BJ (cell line): ENCODE results near the gene SELENOS. TPM values are rescaled to one million over a fixed set of nuclear protein-coding genes. Genes with fewer than 3 reads are reported as not detected.

Experiments
- CTCF ChIA-PET: fragments of 350-600 bp; formaldehyde crosslinking; extraction: SDS; loops from one replicate; lab custom pipeline; 2021; ENCODE audit warnings: antibody characterized with exemption, inconsistent platforms; lab: Yijun Ruan, JAX
- POLR2A ChIA-PET: fragments of 300-600 bp; sonication (Branson Sonifier 250); formaldehyde crosslinking; extraction: SDS; loops from one replicate; lab custom pipeline; 2021; ENCODE audit warnings: antibody characterized with exemption; lab: Charles Lee
- DNase-seq: peaks from one replicate; pipeline ENCODE4 v3.0.0-alpha.2; 2011; ENCODE audit warnings: low read depth
- H3K27me3 ChIP-seq: 2 replicates; pipeline ENCODE4 v1.6.0; 2011; ENCODE audit warnings: low read length; ENCODE audit not compliant: control insufficient read depth, insufficient read depth
- H3K36me3 ChIP-seq: 2 replicates; pipeline ENCODE4 v1.5.1; 2011; ENCODE audit warnings: low read length; ENCODE audit not compliant: control insufficient read depth, insufficient read depth
- H3K4me3 ChIP-seq: 2 replicates; pipeline ENCODE4 v1.5.1; 2011; ENCODE audit warnings: low read depth, mild to moderate bottlenecking, control low read depth, low read length
- polyA plus RNA-seq: library from polyadenylated mRNA; depleted of rRNA; stranded (reverse); fragments of >200 nt; gene quantifications from 2 replicates; pipeline ENCODE4 v1.2.3, GENCODE V29; 2011
- TF ChIP-seq, protein P1 (sequence below): IDR thresholded peaks from 2 replicates; pipeline ENCODE4 v1.5.1; 2011; ENCODE audit warnings: low read depth, mild to moderate bottlenecking, control low read depth, inconsistent platforms, low read length, moderate library complexity; ENCODE audit not compliant: insufficient read depth

Gene SELENOS
- polyA plus RNA-seq, 1 experiment = 71.2 TPM

- H3K4me3 ChIP-seq = peak overlapping the region; percentile 78
- no peaks in the 10 kb centered on the region for H3K27me3 ChIP-seq
- ChIA-PET CTCF (interaction anchor here (0.8 to 2.8 kb wide), 7 partner anchors 11 to 333 kb away, joined by 4 to 15 read pairs (median 5); no protein-coding TSS in a partner anchor), POLR2A (no interaction called here)
- TF ChIP-seq, protein P1, sequence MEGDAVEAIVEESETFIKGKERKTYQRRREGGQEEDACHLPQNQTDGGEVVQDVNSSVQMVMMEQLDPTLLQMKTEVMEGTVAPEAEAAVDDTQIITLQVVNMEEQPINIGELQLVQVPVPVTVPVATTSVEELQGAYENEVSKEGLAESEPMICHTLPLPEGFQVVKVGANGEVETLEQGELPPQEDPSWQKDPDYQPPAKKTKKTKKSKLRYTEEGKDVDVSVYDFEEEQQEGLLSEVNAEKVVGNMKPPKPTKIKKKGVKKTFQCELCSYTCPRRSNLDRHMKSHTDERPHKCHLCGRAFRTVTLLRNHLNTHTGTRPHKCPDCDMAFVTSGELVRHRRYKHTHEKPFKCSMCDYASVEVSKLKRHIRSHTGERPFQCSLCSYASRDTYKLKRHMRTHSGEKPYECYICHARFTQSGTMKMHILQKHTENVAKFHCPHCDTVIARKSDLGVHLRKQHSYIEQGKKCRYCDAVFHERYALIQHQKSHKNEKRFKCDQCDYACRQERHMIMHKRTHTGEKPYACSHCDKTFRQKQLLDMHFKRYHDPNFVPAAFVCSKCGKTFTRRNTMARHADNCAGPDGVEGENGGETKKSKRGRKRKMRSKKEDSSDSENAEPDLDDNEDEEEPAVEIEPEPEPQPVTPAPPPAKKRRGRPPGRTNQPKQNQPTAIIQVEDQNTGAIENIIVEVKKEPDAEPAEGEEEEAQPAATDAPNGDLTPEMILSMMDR = 0 out of 2 replicates have a peak, but pooled peaks have one; percentile 10
- DNase-seq = peak; percentile 34
- H3K36me3 ChIP-seq = no peaks in the 10 kb centered on the region
Observed at GRCh38 chr15:101250341-101250831, 26.9 kb downstream of the SELENOS start.

GRCh38 chr15:101248274-101248673, 29.0 kb downstream of the SELENOS start:
- ChIA-PET POLR2A (no interaction called here), CTCF (interaction anchor here (0.6 to 1.1 kb wide), 2 partner anchors 129 to 161 kb away, joined by 3 to 5 read pairs; no protein-coding TSS in a partner anchor)
- Histone ChIP-seq H3K27me3 (no peaks in the 10 kb centered on the region), H3K4me3 (no peak overlapping the region), H3K36me3 (no peaks in the 10 kb centered on the region)
- DNase-seq = no peak
- TF ChIP-seq, protein P1 = no peak

DNA sequence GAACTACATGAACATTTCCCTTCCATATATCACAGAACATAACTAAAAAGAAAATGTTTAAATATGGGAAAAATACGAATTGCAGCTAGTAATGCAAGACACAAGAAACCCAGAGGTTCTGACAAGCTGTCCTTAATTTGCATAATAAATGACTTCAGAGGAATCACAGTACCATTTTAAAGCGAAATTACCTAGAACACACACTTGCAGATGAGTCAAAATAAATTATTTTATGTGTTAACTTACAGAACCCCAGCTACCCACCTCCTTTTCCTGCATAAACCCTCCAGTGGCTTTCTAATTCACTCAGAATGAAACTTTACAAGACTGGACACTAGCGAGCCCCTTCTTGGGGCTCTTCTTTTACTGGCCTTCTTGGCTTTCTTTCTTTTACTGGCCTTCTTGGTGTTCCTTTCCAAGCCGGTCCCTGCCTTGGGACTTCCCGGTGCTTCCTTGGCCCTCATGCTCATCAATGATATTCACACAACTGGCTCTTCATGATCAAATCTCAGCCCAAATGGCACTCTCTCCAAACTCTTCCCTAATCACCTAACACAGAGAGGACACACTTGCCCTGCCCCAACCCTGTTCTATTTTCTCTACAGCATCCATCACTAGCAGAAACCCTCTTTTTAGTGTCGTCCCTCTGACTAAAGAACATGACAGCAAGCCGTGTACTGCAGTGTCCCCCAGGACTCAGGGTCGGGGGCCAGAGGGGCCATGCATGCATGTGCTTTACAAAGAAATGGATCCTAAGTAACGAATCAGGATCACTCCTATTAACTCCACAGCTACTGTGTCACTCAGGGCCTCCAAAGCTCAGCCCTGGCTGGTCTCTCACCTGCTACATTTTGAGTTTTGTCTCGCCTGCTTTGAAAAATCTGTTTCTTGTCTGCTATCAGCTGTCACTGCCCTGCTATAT, 30.2 kb downstream of the SELENOS start:
- Histone ChIP-seq H3K4me3 (no peak overlapping the region), H3K27me3 (no peaks in the 10 kb centered on the region), H3K36me3 (0 out of 2 replicates have a peak, but pooled peaks cover 1% of the 10 kb centered on the region)
- ChIA-PET POLR2A (no interaction called here), CTCF (interaction anchor here (0.6 to 1.1 kb wide), 2 partner anchors 127 to 160 kb away, joined by 3 to 5 read pairs; no protein-coding TSS in a partner anchor)
- no peak for DNase-seq
- TF ChIP-seq, protein P1 = no peak

- H3K27me3 ChIP-seq = no peaks in the 10 kb centered on the region
- ChIA-PET POLR2A (no interaction called here), CTCF (interaction anchor here (0.6 kb wide), 1 partner anchor 36 kb away, joined by 4 read pairs; no protein-coding TSS in a partner anchor)
- TF ChIP-seq, protein P1 = no peak
- H3K4me3 ChIP-seq = no peak overlapping the region
- no peak for DNase-seq
- H3K36me3 ChIP-seq = 0 out of 2 replicates have a peak, but pooled peaks cover 1% of the 10 kb centered on the region
Observed at GRCh38 chr15:101246391-101246790, 30.9 kb downstream of the SELENOS start.
